Smooth muscle cell of the coronary artery (primary cell): ENCODE data around the gene TEX14. TPM values are rescaled to one million over a fixed set of nuclear protein-coding genes. Genes with fewer than 3 reads are reported as not detected.

Experiments used
- total RNA-seq: library from RNA; depleted of rRNA; stranded (reverse); fragments of >200 nt; gene quantifications from 2 replicates; pipeline ENCODE4 v1.2.3, GENCODE V29; 2014; ENCODE audit warnings: low replicate concordance

TEX14 gene, protein sequence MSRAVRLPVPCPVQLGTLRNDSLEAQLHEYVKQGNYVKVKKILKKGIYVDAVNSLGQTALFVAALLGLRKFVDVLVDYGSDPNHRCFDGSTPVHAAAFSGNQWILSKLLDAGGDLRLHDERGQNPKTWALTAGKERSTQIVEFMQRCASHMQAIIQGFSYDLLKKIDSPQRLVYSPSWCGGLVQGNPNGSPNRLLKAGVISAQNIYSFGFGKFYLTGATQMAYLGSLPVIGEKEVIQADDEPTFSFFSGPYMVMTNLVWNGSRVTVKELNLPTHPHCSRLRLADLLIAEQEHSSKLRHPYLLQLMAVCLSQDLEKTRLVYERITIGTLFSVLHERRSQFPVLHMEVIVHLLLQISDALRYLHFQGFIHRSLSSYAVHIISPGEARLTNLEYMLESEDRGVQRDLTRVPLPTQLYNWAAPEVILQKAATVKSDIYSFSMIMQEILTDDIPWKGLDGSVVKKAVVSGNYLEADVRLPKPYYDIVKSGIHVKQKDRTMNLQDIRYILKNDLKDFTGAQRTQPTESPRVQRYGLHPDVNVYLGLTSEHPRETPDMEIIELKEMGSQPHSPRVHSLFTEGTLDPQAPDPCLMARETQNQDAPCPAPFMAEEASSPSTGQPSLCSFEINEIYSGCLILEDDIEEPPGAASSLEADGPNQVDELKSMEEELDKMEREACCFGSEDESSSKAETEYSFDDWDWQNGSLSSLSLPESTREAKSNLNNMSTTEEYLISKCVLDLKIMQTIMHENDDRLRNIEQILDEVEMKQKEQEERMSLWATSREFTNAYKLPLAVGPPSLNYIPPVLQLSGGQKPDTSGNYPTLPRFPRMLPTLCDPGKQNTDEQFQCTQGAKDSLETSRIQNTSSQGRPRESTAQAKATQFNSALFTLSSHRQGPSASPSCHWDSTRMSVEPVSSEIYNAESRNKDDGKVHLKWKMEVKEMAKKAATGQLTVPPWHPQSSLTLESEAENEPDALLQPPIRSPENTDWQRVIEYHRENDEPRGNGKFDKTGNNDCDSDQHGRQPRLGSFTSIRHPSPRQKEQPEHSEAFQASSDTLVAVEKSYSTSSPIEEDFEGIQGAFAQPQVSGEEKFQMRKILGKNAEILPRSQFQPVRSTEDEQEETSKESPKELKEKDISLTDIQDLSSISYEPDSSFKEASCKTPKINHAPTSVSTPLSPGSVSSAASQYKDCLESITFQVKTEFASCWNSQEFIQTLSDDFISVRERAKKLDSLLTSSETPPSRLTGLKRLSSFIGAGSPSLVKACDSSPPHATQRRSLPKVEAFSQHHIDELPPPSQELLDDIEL (N-terminal part only)
- total RNA-seq: 0.08 TPM in 1 of 2 replicates, not detected in the other

DNA sequence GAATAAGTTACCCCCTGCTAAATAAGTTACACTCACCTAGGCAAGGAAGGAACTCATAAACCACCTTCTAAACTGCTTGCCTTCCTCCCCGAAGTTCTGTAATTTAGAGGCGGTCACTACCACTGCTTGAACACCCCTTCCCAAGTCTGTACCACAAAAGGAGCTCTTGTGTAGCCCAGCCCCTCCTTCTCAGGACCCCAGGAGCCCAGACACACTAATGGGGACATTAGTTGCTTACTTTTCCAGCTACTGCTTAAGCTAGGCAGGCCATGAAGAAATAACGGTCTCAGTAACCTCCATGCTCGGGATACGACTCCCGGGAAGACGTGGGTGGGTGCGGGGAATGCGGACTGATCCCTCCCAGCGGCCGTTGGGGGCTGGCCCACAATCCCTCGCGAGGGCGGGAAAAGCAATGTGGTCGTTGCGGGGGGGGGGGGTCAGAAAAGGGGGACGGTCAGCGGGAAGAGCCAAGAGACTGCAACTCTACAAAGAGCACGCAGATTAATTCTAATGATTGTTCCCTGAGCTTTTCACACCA is at the start of gene TEX14:
Gene TEX14 (minus strand): TSS at position 345 of the 538 bp plus-strand sequence. CDS start 40,044 bp downstream, outside the sequence.

GRCh38 chr17:58692239-58693055 is 602 bp upstream of the TEX14 start, which contains the start of gene RAD51C:
Gene RAD51C (plus strand): TSS chr17:58692602. CDS start chr17:58692644, 42 bp downstream.

GRCh38 chr17:58513965-58514769 is 177.7 kb downstream of the TEX14 start, which contains the start of gene MTMR4:
Gene MTMR4 (minus strand): TSS chr17:58514638. CDS start chr17:58514407, 231 bp downstream.

Other genes with a start within 250 kb of the TEX14 start
- not detected in 2 replicates for gene HSF5, start 203.6 kb downstream of the TEX14 start, total RNA-seq
- gene MTMR4, start 177.4 kb downstream of the TEX14 start, total RNA-seq: 32.0 and 84.6 TPM in 2 replicates
- gene RAD51C, start 557 bp upstream of the TEX14 start, total RNA-seq: 17.4 and 21.6 TPM in 2 replicates
- gene PPM1E, start 63.8 kb upstream of the TEX14 start, total RNA-seq: 0.08 TPM in 1 of 2 replicates, not detected in the other